TTC549 (cell line): Measurements from ENCODE around the gene ARPC1B.
A peak's percentile ranks its signal among the peaks of the same experiment; 100 is the strongest.
"Not testable (repeated sequence)": the region's sequence is repeated elsewhere in the genome, so short reads cannot be mapped to it uniquely, and the experiment has no call there.

Experiments used
- FAIRE-seq: peaks from 2 replicates; lab custom pipeline; 2012; peaks lifted over from hg19 to GRCh38; lab: Jason Lieb, UNC

ARPC1B gene

DNA sequence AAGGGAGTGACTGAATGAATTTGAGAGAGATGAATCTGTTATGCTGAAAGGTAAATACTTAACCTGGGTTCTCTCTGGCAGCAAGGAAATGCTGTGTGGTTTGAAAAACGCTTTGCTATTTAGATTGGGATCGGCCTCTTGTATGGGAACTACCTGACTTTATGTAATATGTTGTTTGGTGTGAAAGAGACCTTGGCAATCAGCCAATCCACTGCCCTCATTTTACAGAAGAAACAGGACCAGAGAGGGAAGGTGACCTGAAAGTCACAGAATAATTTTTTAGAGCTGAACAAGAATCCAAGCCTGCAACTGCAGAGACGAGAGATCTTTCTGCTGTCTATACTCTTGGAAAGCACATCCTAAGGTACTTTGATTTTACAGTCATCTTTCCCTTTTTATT is 35.3 kb downstream of the ARPC1B start:
- FAIRE-seq: no peak

DNA sequence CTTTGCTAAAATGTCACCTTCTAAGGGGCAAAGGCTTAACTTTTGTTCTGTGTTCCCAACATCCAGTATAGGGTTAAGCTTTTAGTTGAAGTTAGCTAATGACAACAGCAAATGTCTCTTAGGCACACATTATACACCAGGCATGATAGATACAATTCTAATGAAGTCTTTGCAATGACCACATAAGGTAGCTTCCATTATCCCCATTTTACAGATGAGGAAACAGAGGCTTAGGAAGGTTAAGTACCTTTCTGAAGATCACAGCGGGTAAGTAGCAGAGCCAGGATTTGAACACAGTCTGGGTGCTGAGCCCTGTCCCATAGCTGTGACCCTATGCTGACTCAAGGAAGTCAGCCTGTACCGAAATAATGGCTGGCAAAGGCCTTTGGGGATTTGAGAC is 36.1 kb downstream of the ARPC1B start:
- no peak for FAIRE-seq

DNA sequence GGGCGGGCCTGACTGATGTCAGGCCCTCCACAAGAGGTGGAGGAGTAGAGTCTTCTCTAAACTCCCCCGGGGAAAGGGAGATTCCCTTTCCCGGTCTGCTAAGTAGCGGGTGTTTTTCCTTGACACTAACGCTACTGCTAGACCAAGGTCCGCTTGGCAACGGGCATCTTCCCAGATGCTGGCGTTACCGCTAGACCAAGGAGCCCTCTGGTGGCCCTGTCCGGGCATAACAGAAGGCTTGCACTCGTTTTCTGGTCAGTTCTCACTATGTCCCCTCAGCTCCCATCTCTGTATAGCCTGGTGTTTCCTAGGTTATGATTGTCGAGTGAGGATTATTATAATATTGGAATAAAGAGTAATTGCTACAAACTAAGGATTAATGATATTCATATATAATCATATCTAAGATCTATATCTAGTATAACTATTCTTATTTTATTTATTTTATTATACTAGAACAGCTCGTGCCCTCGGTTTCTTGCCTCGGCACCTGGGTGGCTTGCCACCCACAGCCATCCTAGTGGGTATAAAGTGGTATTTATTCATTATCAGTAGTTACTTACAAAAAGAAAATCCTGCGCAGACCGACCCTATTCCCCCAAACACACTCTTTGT is 41.1 kb downstream of the ARPC1B start:
- FAIRE-seq: peak; percentile 19

DNA sequence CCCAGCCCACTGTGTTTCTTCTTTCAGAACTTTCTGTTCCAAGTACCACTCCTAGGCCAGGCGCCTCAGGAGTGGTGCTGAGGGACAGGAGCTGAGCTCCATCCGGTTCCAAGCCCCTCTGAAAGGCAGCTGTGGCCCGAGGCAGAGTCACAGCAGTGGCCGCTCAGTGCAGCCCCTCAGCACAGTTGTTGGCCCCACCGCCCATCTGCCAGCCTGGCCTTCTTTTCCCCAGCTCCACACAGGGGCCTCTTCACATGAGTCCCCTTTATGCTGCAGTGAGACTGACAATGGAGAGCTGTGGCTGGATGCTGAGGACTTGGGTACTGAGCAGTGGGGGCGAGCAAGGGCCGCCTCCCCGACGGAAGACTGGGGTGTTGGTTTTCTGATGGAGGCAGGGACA is 43.7 kb downstream of the ARPC1B start:
- no peak for FAIRE-seq

DNA sequence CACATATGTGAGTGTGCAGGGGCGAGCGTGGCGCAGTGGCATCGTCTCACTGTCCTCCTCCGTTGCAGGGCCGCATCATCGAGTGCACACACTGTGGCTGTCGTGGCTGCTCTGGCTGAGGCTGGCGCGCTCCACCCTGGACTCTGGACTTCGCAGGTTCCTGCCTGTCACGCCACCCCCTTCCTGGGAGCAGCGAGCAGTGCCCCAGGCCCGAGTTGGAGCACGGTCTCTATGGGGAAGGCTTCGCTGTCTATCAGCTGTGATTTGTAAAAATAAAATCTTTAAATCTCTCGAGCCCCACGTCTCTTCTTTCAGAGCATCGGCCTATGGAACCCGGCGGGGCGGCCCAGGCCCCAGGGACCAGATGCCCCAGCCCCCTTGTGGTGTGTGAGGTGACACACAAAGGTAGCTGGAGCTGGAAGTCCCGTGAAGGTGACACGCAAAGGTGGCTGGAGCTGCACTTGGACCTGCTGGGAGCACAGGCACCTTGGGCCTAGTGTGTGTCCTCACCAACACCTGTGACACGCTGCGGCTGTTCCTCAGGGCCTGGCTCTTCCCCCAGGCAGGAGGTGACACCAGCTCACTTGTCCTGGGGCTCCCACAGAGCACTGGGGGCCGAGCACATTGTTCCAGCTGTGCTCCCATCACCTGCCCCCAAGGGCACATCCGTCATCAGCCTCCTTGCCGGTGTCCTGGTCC is 44.9 kb downstream of the ARPC1B start:
- no peak for FAIRE-seq

DNA sequence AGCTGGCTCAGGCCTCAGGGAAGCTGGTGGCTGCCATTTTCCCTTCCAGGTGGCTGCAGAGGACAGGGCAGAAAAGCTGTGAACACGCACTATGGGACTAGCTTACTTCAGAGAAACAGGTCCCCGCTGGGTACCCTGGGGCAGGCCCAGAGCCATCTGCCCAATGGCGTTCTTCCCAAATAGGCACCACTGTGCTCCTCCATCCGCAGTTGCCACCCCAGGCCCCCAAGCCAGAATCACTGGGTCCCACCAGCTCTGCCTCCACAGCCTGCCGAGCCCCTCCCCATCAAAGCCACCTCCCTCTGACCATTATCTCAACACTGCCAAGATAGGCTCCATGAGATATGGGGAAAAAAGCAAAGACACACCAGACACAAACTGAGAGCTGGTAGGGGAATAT is 45.7 kb downstream of the ARPC1B start:
- FAIRE-seq: no peak

DNA sequence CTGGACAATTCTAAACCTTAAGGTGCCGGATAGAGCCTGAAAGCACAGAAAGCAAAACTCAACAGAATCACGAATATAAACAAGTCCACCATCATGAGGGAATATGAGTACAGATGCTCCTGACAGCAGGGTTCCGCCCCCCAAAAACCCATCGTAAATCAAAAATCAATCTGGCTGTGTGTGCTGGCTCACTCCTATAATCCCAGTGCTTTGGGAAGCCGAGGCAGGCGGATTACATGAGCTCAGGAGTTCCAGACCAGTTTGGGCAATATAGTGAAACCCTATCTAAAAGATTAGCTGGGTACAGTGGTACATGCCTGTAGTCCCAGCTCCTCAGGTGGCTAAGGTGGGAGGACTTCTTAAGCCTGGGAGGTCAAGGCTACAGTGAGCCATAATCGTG is 46.5 kb downstream of the ARPC1B start:
- no peak for FAIRE-seq

DNA sequence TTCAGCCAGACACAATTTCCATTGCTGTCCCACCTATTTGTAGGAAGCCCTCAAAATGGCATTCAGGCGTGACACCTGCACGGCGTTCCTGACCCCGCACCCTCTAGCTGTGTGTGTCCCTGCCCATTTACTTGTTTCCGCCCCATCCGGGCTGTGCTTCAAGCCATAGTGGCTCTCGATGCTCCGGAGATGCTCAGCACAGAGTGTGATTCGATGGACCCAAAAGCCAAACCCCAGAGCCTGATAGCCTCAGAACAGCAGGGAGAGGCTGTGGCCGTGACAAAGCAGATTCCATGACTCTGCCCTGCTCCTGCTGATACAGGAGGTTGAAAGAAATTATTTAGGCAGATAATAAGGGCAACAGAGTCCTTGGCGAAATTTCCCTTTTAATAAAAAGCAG is 47.7 kb downstream of the ARPC1B start:
- FAIRE-seq: no peak

DNA sequence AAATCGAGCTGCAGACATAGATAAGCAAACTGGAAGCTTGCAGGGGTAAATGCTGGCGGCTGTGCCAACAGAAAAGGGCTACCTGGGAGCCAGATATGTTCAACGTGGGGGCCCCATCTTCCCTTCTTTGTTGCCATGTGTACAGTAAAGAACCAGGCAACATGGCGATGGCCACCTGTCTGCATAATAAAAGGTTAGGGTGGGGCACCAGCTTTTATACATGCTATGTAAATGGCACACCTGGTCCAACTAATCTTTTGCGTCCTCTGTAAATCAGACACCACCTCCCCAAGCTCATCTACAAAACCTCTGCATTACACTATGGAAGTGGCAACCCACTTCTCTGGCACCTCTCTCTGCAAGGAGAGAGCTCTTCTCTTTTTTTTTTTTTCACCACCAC is 48.1 kb downstream of the ARPC1B start:
- no peak for FAIRE-seq

DNA sequence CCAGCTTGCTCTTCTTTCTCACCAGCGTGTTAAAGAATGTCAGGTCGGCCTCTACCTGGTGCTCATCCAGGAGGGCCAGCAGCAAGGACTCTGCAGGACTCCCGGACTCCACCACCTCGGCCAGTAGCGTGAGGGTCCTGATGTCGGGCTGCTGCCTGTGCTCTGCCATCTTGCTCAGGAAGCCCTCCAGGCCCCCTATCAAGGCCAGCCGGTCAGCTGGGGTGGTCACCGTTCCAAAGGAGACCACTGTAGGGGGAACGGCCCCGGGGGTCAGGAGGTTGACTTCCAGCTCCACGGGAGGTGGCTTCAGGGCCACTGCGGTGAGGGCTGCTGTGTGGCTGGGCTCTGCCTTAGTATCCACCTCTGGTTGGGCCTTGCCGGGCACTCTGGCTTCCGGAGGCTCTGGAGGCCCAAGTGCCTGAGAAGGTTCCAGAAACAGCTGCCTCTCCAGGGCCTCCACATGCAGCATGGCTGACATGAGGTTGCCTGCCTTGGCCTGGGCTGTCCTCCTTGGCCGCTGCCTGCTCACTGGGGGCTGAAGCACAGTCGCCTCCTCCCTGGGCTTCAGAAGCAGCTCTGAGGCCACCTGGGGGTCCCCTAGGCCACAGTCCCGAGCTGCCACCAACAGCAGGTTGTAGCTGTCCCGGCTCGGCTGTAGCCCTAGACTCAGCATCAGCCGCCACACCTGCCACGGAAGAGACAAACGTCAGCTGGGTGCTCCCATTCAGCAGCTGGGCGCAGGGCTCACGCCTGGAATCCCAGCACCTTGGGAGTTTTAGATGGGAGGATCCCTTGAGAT is 50.6 kb downstream of the ARPC1B start:
- no peak for FAIRE-seq

DNA sequence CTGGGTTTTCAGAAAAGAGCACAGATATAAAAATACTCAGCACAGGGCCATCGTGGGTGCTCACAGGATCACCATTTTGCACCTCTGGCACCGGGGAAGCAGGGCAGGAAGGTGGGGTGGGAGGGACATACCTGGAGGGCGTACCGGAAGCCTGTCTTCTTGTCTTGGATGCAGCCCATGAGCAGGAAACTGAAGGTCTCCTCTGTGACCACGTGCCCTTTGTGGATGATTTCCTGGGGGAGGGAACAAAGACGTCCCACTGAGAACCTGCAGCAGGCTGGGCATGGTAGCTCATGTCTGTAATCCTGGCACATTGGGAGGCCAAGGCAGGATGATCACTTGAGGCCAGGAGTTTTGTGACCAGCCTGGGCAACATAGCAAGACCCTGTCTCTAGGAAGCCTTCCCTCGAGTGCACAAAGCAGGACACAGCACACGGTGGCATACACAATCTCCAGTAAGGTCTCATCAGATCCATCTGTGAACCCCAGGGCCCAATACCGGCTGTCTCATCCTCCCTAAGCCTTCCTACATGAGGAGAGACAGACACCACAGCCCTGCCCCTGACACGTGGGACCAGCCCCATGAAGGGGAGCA is 54.5 kb downstream of the ARPC1B start:
- FAIRE-seq: no peak

DNA sequence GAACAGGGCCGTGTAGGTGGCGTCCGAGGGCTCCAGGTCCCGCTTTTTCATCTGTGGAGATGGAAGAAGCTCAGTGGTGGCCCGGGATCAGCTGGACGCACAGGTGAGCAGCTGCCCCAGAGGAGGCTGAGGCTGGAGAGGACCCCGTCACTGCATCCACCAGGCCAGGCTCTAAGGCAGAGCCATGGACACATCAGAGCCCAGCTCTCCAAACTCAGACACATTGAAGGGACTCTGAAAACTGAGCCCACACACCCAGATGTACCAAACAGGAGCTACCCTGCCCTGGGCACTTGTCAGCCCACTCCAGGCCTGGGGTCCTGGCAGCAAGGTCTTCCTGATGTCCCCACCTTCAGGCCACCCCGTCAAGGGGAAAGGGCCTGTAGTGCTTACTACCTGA is 55.2 kb downstream of the ARPC1B start:
- FAIRE-seq: no peak

DNA sequence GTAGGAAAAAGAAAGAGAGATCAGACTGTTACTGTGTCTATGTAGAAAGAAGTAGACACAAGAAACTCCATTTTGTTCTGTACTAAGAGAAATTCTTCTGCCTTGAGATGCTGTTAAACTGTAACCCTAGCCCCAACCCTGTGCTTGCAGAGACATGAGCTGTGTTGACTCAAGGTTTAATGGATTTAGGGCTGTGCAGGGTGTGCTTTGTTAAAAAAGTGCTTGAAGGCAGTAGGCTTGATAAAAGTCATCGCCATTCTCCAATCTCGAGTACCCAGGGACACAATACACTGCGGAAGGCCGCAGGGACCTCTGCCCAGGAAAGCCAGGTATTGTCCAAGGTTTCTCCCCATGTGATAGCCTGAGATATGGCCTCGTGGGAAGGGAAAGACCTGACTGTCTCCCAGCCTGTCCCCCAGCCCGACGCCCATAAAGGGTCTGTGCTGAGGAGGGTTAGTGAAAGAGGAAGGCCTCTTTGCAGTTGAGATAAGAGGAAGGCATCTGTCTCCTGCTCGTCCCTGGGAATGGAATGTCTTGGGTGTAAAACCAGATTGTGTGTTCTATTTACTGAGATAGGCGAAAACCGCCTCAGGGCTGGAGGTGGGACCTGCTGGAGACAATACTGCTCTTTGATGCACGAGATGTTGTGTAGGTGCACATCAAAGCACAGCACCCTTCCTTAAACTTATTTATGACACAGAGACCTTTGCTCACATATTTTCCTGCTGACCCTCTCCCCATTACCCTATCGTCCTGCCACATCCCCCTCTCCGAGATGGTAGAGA is 57.4 kb downstream of the ARPC1B start:
- not testable (repeated sequence) for FAIRE-seq

DNA sequence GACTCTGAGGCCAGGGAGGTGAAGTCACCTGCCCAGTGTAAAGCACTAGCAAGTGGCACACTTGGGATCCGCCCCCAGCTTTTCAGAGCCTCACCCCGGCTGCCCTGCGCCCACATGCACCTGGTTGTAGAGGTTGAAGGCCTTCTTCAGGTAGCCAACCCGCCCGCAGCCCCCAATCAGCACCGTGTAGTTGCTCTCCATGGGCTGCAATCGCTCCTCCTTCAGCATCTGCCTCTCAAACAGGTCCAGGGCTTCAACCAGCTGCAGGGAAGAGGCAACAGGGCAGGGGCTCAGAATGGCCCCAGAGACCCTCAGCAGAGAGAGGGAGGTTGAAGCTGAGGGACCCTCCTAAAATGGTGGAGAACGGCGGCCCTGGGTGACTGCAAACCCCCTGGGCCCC is 58.6 kb downstream of the ARPC1B start:
- no peak for FAIRE-seq

DNA sequence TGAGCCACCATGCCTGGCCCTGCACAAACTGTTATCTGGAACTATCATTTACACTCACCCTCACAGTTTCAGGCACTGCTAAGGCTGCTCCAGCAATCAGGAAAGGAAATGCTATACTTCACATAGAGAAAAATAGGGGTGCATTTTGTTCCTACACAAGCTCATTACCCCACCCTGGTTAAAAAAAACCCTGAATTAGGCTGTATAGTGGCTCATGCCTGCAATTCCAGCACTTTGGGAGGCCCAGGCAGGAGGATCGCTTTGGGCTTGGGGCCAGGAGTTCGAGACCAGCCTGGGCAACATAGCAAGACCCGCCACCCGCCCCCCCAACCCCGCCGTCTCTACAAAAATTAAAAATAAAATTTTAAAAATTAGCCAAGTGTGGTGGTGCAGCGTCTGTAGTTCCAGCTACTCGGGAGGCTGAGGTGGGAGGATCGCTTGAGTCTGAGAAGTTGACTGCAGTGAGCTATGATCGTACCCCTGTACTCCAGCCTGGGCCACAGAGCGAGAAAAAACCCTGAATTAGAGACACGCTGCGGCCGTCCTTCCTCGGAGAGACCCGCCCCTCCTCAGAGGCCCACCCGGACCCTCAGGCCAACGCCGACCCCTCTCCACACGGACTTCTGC is 63.5 kb downstream of the ARPC1B start:
- FAIRE-seq: no peak

DNA sequence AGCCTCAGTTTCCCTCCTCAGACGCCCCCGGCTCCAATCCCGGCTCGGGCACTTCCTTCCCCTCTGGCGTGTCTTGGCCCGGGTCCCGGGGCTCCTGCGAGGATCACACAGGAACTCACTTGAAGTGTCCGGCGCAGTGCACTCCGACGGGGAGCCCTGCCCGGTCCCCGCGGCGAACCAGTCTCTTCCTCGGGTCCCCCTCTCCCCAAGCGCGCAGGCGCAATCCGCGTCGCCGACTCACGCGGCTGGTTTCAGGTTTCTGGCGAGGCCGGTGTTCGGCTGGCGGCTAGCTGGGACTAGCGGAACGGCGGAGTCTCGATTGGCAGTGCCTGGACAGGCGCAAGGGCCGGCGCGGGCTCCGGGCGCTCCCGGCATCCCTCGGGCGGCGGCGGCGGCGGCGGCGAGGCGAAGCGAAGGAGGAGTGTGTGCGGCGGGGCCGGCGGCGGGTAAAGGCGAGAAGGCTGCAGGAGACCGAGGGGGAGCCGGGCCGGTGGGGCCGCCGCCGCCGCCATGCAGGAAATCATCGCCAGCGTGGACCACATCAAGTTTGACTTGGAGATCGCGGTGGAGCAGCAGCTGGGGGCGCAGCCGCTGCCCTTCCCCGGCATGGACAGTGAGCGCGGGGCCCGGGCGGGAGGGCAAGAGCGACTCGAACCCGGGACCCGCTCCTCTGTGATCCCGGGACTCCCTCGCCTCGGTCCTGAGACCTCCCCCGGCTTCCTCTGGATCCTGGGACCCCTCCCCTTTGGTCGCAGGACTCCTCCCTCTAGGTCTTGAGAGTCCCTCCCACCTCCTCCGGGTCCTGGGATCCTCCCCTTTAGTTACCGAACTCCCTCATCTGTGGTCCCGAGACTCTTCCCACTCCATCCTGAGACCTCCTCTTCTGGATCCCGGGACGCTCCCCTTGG is 64.3 kb downstream of the ARPC1B start, which contains the start of the genes CPSF4 and PTCD1:
Gene CPSF4 (plus strand): TSS at position 371 of the 908 bp plus-strand sequence. CDS start 140 bp downstream, at position 511.
Gene PTCD1 (minus strand): TSS at position 226 of the 908 bp plus-strand sequence. CDS start 3,556 bp downstream, outside the sequence.
- FAIRE-seq: no peak

DNA sequence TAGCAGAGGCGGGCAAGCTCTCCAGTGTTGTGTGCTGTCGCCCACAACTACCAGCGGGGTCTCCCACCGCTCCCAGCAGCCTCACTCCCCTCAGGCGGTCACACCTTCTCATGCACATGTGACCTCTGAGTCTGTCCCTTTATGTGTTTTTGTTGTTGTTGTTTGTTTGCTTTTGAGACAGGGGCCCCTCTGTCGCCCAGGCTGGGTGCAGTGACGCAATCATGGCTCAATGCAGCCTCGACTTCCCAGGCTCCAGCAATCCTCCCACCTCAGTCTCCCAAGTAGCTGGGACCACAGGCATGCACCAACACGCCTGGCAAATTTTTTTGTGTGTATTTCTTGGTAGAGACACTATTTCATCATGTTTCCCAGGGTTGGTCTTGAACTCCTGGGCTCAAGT is 65.7 kb downstream of the ARPC1B start:
- no peak for FAIRE-seq
